Raji (cell line): ENCODE data around the gene CPNE4.

Experiments
- POLR2A ChIP-seq: IDR thresholded peaks from 2 replicates; pipeline ENCODE4 v1.6.1; 2011; ENCODE audit warnings: low read depth, low read length, control low read depth; ENCODE audit not compliant: insufficient read depth

Gene CPNE4

DNA sequence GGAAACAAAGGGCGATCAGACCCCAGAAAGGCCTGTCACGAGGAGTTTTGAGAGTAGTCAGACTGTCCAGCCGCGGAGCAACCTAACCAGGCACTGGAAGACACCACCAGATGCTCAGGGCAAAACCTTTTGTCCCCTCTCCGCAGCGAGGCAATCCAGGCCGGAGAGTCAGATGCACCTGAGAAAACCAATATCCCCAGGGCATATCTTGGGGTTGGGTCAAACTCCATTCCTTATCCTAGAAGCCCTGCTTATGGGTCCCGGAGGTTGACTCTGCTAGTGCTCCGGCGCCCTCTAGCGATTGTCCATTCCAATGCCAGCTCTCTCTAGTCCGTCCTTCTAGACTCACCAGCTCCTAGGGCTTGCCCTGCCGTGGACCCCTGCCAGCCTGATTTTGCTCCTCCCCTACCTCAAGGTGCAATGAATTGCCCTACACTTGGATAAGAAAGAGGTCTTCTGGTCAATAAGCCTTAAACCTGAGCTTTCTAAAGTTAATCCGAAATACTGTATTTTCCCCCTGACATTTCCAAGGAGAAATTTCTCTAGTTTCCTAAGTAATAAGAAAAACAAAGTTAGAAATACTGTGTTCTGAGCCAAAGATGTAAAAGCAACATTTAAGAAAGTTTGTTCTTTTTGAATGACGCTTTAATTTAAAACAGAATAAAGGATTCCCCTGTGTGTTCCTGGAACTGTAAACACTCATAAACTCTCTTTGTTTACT is 5.5 kb downstream of the CPNE4 start:
- no peak for TF ChIP-seq POLR2A

DNA sequence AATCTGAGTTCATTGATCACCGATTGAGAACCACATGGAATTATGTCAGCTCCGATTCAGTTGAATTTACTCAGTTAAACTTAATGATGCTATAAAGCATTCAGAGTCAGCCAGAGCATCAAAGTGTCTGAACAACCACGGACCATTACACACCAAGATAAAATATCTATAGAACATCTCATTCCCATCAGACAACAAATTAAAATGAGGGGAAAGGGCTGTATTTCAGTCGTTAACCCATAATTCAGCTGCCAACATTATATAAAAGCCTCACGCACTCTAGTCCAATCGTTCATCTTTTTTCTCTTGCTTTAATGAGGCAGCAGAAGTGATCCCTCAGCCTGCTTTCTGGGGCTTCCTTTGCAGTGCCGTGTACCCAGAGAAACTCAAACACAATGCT is 11.9 kb downstream of the CPNE4 start:
- TF ChIP-seq POLR2A, result no peak

DNA sequence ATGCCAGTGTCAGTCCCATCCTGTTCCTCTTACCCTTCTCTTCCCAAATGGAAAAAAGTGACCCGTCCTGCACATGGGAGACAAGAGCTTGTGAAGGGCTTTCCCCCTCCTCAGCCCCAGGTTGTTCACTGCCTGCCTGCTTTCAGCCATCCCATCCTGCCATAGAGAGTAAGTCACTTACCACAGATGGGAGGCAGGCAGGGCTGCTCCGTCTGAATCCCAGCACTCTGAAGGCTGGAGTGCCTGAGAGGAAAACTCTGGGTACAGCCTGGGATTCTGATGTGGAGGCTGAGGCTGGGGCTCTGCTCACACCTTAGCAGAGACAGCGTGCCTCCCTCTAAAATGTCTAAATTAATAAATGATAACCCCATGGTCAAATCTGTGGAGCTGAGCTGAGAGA is 14.8 kb downstream of the CPNE4 start:
- TF ChIP-seq POLR2A, result no peak

DNA sequence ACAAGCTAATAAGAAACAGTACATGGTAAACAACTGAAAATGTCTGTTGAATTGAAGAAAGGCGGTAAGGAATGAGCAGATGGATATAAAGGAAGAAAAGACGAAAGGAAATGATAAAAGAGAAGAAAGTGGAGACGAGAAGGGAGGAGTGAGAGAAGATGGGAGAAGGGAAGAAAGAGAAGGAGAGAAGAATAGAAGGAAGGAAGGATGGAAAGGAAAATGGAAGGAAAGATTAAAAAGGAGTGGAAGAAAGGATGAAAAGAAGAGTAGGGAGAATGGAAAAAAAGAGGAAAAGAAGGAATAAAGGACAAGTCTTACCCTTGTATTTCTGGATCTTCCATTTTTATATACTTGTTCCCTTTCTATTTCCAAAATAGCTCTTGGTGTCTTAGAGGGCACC is 17.7 kb downstream of the CPNE4 start:
- TF ChIP-seq POLR2A, result no peak

GRCh38 chr3:132016061-132017041 is 18.5 kb downstream of the CPNE4 start:
- no peak for TF ChIP-seq POLR2A

DNA sequence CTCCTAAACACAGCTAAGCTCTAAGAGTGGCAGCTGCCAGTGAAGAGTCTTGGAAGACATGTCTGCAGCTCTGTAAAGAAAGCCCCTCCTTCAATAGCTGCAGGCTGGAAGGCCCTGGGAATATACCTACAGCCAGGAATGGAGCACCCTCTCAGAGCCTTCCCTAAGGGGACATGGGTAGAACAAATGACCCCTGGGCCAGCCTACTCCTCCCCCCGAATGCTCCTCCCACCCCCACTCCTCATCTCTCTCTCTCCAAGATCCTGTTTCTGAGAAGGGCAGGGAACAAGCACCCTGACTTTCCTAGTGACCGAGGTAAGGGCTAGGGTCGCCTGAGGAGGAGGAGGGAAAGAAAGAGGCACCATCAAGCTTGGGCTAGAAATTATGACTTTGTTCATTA is 20.7 kb downstream of the CPNE4 start:
- TF ChIP-seq POLR2A, result no peak

- TF ChIP-seq POLR2A, result no peak
Measured at GRCh38 chr3:132009241-132009640, 25.6 kb downstream of the CPNE4 start.

GRCh38 chr3:132008837-132009236 is 26.0 kb downstream of the CPNE4 start:
- TF ChIP-seq POLR2A, result no peak

- TF ChIP-seq POLR2A, result no peak
Measured at GRCh38 chr3:132007617-132008016, 27.2 kb downstream of the CPNE4 start.

GRCh38 chr3:132006605-132007204 is 28.1 kb downstream of the CPNE4 start:
- no peak for TF ChIP-seq POLR2A

DNA sequence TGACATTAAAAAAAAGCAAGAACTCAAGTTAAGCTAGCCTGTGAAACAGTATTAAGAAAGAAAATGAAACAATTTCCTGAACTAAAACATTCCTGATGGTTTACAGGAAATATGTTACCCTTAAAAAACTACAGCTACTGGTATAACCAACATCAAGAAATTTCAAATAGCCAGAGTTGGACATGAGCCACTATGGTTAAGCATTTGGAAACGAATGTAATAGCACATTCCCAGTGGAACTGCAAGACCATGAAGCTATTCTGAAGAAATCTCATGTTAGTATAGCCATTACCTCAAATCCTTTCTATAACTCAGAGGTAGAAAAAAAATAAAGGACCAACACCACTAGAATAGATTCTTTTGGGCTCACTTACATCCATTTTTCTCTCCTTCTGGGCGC is 30.2 kb downstream of the CPNE4 start:
- TF ChIP-seq POLR2A, result no peak

DNA sequence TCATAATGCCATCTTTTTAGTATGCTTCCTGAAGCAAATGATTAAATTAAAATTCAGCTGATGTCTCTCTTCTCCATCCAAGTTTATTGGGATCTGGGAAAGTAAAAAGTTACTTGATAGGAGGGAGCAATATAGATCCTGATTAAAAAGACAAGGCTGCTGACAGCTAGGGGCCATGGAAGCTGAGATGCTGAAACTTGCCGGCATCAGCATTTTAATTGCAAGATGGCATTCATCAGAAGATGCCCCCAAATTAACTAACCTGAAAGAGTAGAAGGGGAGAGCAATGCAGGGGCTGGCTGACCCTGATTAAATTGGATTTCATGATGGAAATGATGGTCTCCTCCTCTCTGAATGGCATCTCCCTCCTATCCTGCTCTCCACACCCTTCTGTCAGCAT is 31.1 kb downstream of the CPNE4 start:
- TF ChIP-seq POLR2A, result no peak

GRCh38 chr3:132001999-132002398 is 32.8 kb downstream of the CPNE4 start:
- TF ChIP-seq POLR2A, result no peak

- TF ChIP-seq POLR2A, result no peak
Measured at GRCh38 chr3:132001036-132001435, 33.8 kb downstream of the CPNE4 start.

DNA sequence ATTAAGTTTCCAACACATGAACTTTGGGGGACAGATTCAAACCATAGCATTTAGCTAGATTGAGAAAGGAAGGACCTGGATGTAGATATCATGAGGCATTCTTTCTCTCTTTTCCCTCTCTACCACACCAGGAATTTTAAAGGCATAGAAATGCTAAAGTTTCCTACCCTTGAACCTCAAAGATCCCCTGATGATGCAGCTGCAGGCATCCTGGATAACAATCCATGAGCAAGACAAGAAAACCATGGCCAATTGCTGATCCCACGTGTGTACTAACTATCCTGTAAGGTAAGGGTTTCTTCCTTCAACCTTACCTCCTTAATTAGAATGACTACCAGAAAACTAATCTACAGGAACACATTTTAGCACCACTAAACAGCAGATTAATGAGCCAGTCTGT is 36.8 kb downstream of the CPNE4 start:
- TF ChIP-seq POLR2A, result no peak

DNA sequence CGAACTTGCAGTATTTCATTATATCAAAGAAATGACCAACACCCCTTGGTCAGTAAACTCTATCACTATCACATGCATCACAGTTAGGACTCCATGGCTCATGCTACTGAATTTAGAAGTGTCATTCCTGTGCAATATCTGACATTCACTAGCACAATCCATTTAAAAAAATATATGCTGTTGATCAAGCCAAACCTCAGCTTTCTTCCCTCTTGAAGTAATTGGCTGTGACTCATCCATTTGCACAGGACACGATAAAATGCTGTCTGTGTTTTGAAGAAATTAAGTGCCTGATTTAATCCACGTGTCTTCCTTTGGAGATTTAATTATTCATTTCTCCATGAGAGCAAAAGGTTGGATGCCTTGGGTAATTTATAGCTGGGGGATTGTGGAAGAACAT is 38.9 kb downstream of the CPNE4 start:
- TF ChIP-seq POLR2A, result no peak
